ENCODE measurements around the gene ATL2.
"Not testable (repeated sequence)": the region's sequence is repeated elsewhere in the genome, so short reads cannot be mapped to it uniquely, and the experiment has no call there.

The ATL2 gene

GRCh38 chr2:38377050-38377828, at the start of gene ATL2:
Gene ATL2, minus strand, starts transcription at chr2:38377273. Its CDS starts 13 bp downstream, at chr2:38377260.
- peak; percentile 81 to 90 for DNase-seq

- DNase-seq = no peak
These were observed 46.7 kb upstream of the ATL2 start for GRCh38 chr2:38423763-38424162.

GRCh38 chr2:38421274-38422056, 44.4 kb upstream of the ATL2 start:
- no peak for DNase-seq

GRCh38 chr2:38419499-38419898, 42.4 kb upstream of the ATL2 start:
- DNase-seq = no peak

GRCh38 chr2:38418735-38419134, 41.7 kb upstream of the ATL2 start:
- no peak for DNase-seq

- DNase-seq = no peak
These were observed 40.9 kb upstream of the ATL2 start for GRCh38 chr2:38417745-38418689.

GRCh38 chr2:38416296-38417036, 39.4 kb upstream of the ATL2 start:
- no peak for DNase-seq

- DNase-seq = no peak
These were observed 38.7 kb upstream of the ATL2 start for GRCh38 chr2:38415728-38416291.

- DNase-seq = no peak
These were observed 38.0 kb upstream of the ATL2 start for GRCh38 chr2:38415023-38415422.

GRCh38 chr2:38412235-38412871, 35.3 kb upstream of the ATL2 start:
- DNase-seq = not testable (repeated sequence)

- DNase-seq = no peak
These were observed 32.4 kb upstream of the ATL2 start for GRCh38 chr2:38409156-38410102.

- DNase-seq = no peak
These were observed 30.1 kb upstream of the ATL2 start for GRCh38 chr2:38407111-38407682.

- DNase-seq = no peak
These were observed 29.6 kb upstream of the ATL2 start for GRCh38 chr2:38406597-38407110.

GRCh38 chr2:38405917-38406596, 29.0 kb upstream of the ATL2 start:
- DNase-seq = no peak

- DNase-seq = no peak
These were observed 23.4 kb upstream of the ATL2 start for GRCh38 chr2:38400513-38400912.

GRCh38 chr2:38398739-38399138, 21.7 kb upstream of the ATL2 start:
- DNase-seq = no peak

GRCh38 chr2:38394903-38395341, 17.8 kb upstream of the ATL2 start:
- no peak for DNase-seq

- no peak for DNase-seq
These were observed 17.0 kb upstream of the ATL2 start for GRCh38 chr2:38394041-38394440.

- no peak for DNase-seq
These were observed 13.9 kb upstream of the ATL2 start for GRCh38 chr2:38390947-38391346.
